Esophagus (tissue), 2 donors: Measurements from ENCODE around the gene TNIK. TPM values are rescaled to one million over a fixed set of nuclear protein-coding genes. Genes with fewer than 3 reads are reported as not detected.

ENCODE experiments used
- H3K27ac ChIP-seq, 2 donors: one replicate each; pipeline ENCODE4 v1.5.1; 2013; ENCODE audit warnings: low read depth in 2 of 2, mild to moderate bottlenecking in 2 of 2, inconsistent platforms in 1 of 2, low read length in 1 of 2, moderate library complexity in 1 of 2
- H3K27me3 ChIP-seq, 2 donors: one replicate each; pipeline ENCODE4 v1.6.1; 2013; ENCODE audit warnings: low read length in 2 of 2, control low read depth in 1 of 2, mild to moderate bottlenecking in 1 of 2; ENCODE audit not compliant: insufficient read depth in 2 of 2, control insufficient read depth in 1 of 2
- H3K36me3 ChIP-seq, 2 donors: one replicate each; pipeline ENCODE4 v1.6.1; 2013; ENCODE audit warnings: low read length in 1 of 2; ENCODE audit not compliant: control insufficient read depth in 2 of 2, insufficient read depth in 2 of 2
- H3K4me1 ChIP-seq, 2 donors: one replicate each; pipeline ENCODE4 v1.6.1; 2013; ENCODE audit warnings: low read length in 1 of 2; ENCODE audit not compliant: control insufficient read depth in 2 of 2, insufficient read depth in 2 of 2
- H3K4me3 ChIP-seq, 2 donors: one replicate each; pipeline ENCODE4 v1.5.1; 2013; ENCODE audit warnings: low read length in 2 of 2, mild to moderate bottlenecking in 2 of 2, low read depth in 1 of 2, moderate library complexity in 1 of 2
- H3K9me3 ChIP-seq, 2 donors: one replicate each; pipeline ENCODE4 v1.6.1; 2013; ENCODE audit warnings: mild to moderate bottlenecking in 2 of 2, low read depth in 1 of 2, low read length in 1 of 2, moderate library complexity in 1 of 2; ENCODE audit not compliant: control insufficient read depth in 2 of 2, insufficient read depth in 1 of 2
- WGBS, 2 donors: extraction: QIAGEN DNeasy Blood & Tissue Kit; methylation state at CpG; one replicate each; pipeline ENCODE4 v1.1.7; 2013; 5-methylcytosine and 5-hydroxymethylcytosine counted together
- polyA plus RNA-seq, 2 donors: library from polyadenylated mRNA; stranded (reverse); fragments of 200-250 nt; gene quantifications; one replicate each; pipeline ENCODE4 v1.2.3, GENCODE V29; 2013
- donor health status: healthy with polysubstance abuse.
- donor health status: Bipolar disorder and iron deficiency.

Gene TNIK
- polyA plus RNA-seq, 2 donors, result 2.2 to 3.2 TPM

- H3K9me3 ChIP-seq, result no peaks in the 10 kb centered on the region
- peaks cover 0 to 2% of the 10 kb centered on the region in 2 donors for H3K4me1 ChIP-seq
- no peaks in the 10 kb centered on the region for H3K27me3 ChIP-seq
- H3K36me3 ChIP-seq, result no peaks in the 10 kb centered on the region
- 88 to 89% methylated on average over 9 of the region's 9 CpGs for WGBS, 2 donors
- H3K4me3 ChIP-seq, result no peak overlapping the region
- no peak overlapping the region for H3K27ac ChIP-seq
These were observed 126.3 kb downstream of the TNIK start for GRCh38 chr3:171333784-171334464.

DNA sequence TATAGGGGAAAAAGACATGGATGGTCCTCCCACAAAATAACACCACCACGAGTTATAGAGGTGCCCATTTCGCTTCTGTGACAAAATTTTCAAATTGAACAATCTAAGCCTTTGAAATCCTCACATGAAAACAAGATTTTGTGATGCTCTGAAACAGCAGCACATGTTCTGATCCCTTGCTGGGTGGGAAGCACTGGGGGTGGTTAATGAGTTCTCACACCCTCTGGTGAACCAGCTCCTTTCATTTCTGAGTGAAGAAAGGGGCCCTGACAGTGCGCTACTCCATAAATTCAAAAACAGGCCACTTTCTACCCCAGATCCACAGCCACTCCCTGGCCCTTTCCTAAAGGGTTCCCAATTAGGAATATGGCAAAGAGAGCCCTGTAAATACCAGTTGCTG lies 129.3 kb downstream of the TNIK start:
- WGBS, 2 donors, result 91 to 95% methylated on average over 3 of the region's 3 CpGs
- H3K36me3 ChIP-seq, result no peaks in the 10 kb centered on the region
- no peaks in the 10 kb centered on the region for H3K9me3 ChIP-seq
- H3K27me3 ChIP-seq, result no peaks in the 10 kb centered on the region
- H3K4me1 ChIP-seq, result peaks cover 3 to 4% of the 10 kb centered on the region in 2 donors
- no peak overlapping the region for H3K4me3 ChIP-seq
- H3K27ac ChIP-seq, result no peak overlapping the region

GRCh38 chr3:171329746-171330145 lies 130.5 kb downstream of the TNIK start:
- H3K4me3 ChIP-seq, result no peak overlapping the region
- no peak overlapping the region for H3K27ac ChIP-seq
- H3K36me3 ChIP-seq, result no peaks in the 10 kb centered on the region
- H3K4me1 ChIP-seq, result peaks cover 3 to 4% of the 10 kb centered on the region in 2 donors
- no peaks in the 10 kb centered on the region for H3K9me3 ChIP-seq
- WGBS, 2 donors, result 74 to 76% methylated on average over 4 of the region's 4 CpGs
- no peaks in the 10 kb centered on the region for H3K27me3 ChIP-seq

DNA sequence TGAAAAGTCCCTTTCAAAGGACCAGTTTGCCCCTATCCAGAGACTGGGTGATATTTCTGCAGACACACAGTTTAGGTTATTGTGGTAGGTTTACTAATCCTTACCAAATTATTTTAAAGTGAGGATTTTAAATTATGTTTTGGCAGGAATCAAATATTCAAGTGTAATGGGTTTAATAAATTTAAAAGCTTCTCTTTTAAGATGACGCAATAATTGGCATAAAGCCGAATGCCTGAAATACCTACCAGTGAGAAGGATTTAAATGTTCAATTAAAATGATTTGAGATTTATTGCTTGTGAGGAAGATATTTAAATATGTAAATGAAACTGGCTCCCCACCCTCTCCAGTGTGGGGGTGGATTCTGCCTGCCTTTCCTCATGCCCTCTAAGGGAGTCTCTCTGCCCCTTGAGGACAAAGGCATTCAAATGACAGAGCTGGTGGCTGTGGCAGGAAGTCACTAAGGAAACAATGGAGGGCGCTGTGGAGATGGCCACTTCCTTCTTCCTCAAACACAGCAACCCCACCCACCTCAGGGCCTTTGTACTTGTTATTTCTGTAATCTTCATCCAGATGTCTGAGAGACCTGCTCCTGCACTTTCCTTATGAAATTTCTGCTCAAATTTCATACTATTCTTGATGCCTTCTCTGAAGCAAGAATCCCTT lies 131.7 kb downstream of the TNIK start:
- H3K36me3 ChIP-seq, result no peaks in the 10 kb centered on the region
- H3K27me3 ChIP-seq, result no peaks in the 10 kb centered on the region
- 36 to 42% methylated on average over 3 of the region's 3 CpGs for WGBS, 2 donors
- H3K27ac ChIP-seq, result peak overlapping the region in 1 of 2 donors; percentile 33
- no peaks in the 10 kb centered on the region for H3K9me3 ChIP-seq
- H3K4me1 ChIP-seq, result peaks cover 3 to 4% of the 10 kb centered on the region in 2 donors
- H3K4me3 ChIP-seq, result no peak overlapping the region

DNA sequence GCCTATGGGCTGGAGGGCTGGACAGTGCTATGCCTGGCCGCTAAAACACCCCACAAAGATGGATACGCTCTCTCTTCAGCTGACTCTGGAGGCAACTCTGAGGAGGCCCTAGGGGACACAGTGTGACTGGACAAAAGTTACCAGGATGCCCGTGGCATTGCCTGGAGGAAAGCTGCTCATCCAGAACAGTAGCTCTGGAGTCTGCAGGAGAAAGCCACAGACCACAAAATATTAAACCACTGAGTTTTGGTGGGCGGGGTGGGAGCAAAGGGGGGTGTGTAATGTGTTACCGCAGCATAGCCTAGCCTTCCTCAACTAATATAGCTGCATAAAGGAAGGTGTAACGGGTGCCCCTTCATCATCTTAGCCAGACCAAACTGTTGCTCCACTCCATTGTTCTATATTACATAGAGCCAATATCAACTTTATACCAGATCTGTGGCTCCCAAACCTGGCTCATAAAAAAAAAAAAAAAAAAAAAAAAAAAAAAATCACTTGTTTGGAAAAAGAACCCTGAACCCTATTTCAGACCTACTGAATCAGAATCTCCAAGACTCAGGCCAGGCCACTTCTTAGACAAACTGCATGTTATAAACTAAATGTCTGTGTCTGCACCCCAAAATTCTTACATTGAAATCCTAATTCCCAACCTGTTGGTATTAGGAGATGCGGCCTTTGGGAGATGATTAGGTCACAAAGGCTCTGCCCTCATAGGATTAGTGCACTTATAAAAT lies 132.6 kb downstream of the TNIK start:
- Histone ChIP-seq H3K36me3 (no peaks in the 10 kb centered on the region), H3K9me3 (no peaks in the 10 kb centered on the region), H3K4me1 (peaks cover 3 to 4% of the 10 kb centered on the region in 2 donors), H3K27ac (no peak overlapping the region), H3K27me3 (no peaks in the 10 kb centered on the region), H3K4me3 (no peak overlapping the region)
- 96 to 98% methylated on average over 7 of the region's 7 CpGs for WGBS, 2 donors

DNA sequence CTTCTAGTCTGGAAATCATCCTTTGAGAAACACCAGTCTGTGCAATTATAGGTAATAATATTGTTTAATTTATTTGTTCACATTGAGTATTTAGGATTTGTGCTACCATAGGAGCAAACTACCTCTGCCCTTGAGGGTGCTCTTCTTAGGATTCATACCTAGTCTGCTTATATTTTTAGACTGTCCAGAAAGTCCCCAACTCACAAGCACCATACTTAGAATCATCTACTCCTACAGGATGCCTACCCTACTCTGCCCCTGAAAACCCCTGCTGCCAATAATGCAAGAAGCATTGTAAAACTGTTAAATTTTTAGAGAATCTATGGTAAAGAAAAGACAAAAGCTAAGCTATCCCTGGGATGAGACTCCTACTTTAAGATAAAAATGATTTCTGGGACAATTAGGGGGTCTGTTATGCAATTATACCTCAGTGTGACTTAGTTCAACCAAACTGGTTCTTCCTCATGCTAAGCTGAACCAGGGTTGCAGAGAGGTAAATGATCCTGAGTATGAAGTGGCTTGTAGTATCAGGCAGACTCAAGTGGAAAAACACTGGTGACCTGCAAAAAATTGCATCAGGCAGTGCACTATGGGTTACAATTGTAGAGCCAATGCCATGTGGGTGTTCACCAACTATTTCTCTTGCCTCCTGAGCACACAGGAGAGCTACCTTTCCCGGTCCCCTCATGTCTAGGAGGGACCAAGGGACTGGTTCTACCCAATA lies 133.3 kb downstream of the TNIK start:
- Histone ChIP-seq H3K27ac (no peak overlapping the region), H3K27me3 (no peaks in the 10 kb centered on the region), H3K4me3 (no peak overlapping the region), H3K9me3 (no peaks in the 10 kb centered on the region), H3K4me1 (peaks cover 3 to 4% of the 10 kb centered on the region in 2 donors), H3K36me3 (no peaks in the 10 kb centered on the region)
- 96 to 100% methylated on average over 1 of the region's 1 CpG for WGBS, 2 donors

GRCh38 chr3:171323938-171324536 lies 136.2 kb downstream of the TNIK start:
- H3K4me3 ChIP-seq, result no peak overlapping the region
- no peaks in the 10 kb centered on the region for H3K36me3 ChIP-seq
- no peaks in the 10 kb centered on the region for H3K9me3 ChIP-seq
- WGBS, 2 donors, result 57 to 71% methylated on average over 3 of the region's 3 CpGs
- no peaks in the 10 kb centered on the region for H3K27me3 ChIP-seq
- peaks cover 3 to 4% of the 10 kb centered on the region in 2 donors for H3K4me1 ChIP-seq
- H3K27ac ChIP-seq, result no peak overlapping the region

DNA sequence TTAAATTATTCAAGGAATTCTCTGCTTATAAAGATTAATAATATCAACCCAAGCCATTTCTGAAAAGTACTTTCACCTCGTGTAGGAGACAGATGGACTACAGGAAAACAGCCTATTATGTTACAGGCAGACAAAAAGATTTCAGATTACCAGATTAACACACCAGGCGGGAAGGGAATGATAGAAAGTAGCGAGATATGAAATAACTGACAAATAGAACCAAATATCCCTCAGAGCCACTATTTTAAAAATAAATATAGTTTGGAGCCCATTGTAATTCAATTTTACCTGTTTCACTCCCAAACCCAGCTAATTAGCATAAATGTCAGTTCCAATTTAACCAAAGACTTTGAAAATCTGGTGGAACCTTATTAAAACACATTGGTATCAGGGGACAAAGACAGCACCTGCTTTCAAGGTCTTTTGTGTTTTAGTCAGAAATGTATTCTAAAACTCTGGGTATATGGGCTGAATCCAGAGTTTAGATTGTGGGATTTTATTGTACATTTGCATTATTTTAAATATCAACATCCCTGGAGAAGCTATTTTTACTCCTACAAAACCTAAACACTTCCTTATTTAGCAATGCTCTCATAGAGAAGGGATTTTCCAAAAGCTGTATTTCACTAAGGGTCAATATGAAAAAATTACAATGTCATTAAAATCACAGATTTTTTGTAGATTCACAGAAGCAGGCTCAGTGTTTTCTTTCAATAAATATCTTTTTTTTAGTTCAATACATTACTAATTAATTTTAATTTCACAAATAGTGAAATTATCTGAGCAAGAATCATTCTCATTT lies 138.4 kb downstream of the TNIK start:
- no peaks in the 10 kb centered on the region for H3K9me3 ChIP-seq
- no peak overlapping the region for H3K27ac ChIP-seq
- H3K27me3 ChIP-seq, result no peaks in the 10 kb centered on the region
- H3K4me3 ChIP-seq, result no peak overlapping the region
- no peaks in the 10 kb centered on the region for H3K36me3 ChIP-seq
- 66 to 67% methylated on average over 3 of the region's 3 CpGs for WGBS, 2 donors
- H3K4me1 ChIP-seq, result no peaks in the 10 kb centered on the region
